H1 (cell line): ENCODE measurements around the gene C7orf25. TPM values are rescaled to one million over a fixed set of nuclear protein-coding genes. Genes with fewer than 3 reads are reported as not detected.

Source experiments
- CTCF ChIA-PET: fragments of 300-600 bp; sonication (Branson Sonifier 250); formaldehyde crosslinking; loops from one replicate; lab custom pipeline; 2021; ENCODE audit not compliant: partially characterized antibody; lab: Charles Lee
- POLR2A ChIA-PET: fragments of 300-600 bp; sonication (Branson Sonifier 250); formaldehyde crosslinking; loops from one replicate; lab custom pipeline; 2021; ENCODE audit warnings: inconsistent platforms; ENCODE audit not compliant: partially characterized antibody; lab: Charles Lee
- DNase-seq, 2 experiments: peaks; one replicate each; pipeline versions ENCODE4 v3.0.0 to v3.0.0-alpha.2; 2010 to 2022; ENCODE audit warnings: low spot score in 2 of 2, low read depth in 1 of 2, mixed read lengths in 1 of 2
- FAIRE-seq: peaks from 2 replicates; lab custom pipeline; 2011; peaks lifted over from hg19 to GRCh38; lab: Jason Lieb, UNC
- H2AFZ ChIP-seq: 2 replicates; pipeline ENCODE4 v1.8.1; 2012; ENCODE audit warnings: low read length, inconsistent platforms
- H2AK5ac ChIP-seq: 2 replicates; pipeline ENCODE4 v1.6.1; 2013; ENCODE audit warnings: low read depth, low read length
- H2BK120ac ChIP-seq: replicated peaks from 2 replicates; pipeline ENCODE3; 2013; ENCODE audit warnings: low read depth, low read length, inconsistent platforms
- H2BK12ac ChIP-seq: 2 replicates; pipeline ENCODE4 v1.6.1; 2013; ENCODE audit warnings: low read depth, low read length
- H2BK15ac ChIP-seq: 2 replicates; pipeline ENCODE4 v1.6.1; 2013; ENCODE audit warnings: low read length
- H2BK20ac ChIP-seq: 2 replicates; pipeline ENCODE4 v1.6.1; 2013; ENCODE audit warnings: low read length
- H2BK5ac ChIP-seq: 2 replicates; pipeline ENCODE4 v1.6.1; 2013; ENCODE audit warnings: low read depth, low read length
- H3K14ac ChIP-seq: 2 replicates; pipeline ENCODE4 v1.6.1; 2013; ENCODE audit warnings: inconsistent platforms; ENCODE audit not compliant: insufficient read length
- H3K18ac ChIP-seq: 2 replicates; pipeline ENCODE4 v1.6.1; 2013; ENCODE audit warnings: low read length; ENCODE audit errors: extremely low read depth
- H3K23ac ChIP-seq: 2 replicates; pipeline ENCODE4 v1.6.1; 2013; ENCODE audit warnings: inconsistent platforms; ENCODE audit not compliant: insufficient read length
- H3K23me2 ChIP-seq: 2 replicates; pipeline ENCODE4 v1.6.1; 2013; ENCODE audit warnings: low read depth, low read length
- H3K27ac ChIP-seq: 2 replicates; pipeline ENCODE4 v1.6.1; 2011; ENCODE audit warnings: low read depth, low read length, inconsistent platforms
- H3K27me3 ChIP-seq, 4 experiments: replicated peaks in 1 of 4; 1 replicate in 1 of 4; 2 replicates in 3 of 4; pipeline versions ENCODE4 v1.6.1 to v1.8.1; 2011 to 2013; ENCODE audit warnings: low read length in 3 of 4, mild to moderate bottlenecking in 3 of 4, inconsistent platforms in 2 of 4, mixed read lengths in 2 of 4, moderate library complexity in 1 of 4; ENCODE audit not compliant: control insufficient read depth in 3 of 4, insufficient read depth in 3 of 4; ENCODE audit errors: extremely low read depth in 1 of 4
- H3K36me3 ChIP-seq, 4 experiments: 2 replicates each; pipeline versions ENCODE4 v1.6.1 to v1.8.1; 2011 to 2013; ENCODE audit warnings: mild to moderate bottlenecking in 4 of 4, low read length in 3 of 4, moderate library complexity in 2 of 4, control low read depth in 1 of 4, inconsistent platforms in 1 of 4; ENCODE audit not compliant: insufficient read depth in 4 of 4, control insufficient read depth in 2 of 4
- H3K4ac ChIP-seq: replicated peaks from 2 replicates; pipeline ENCODE3; 2013; ENCODE audit warnings: low read length, low read depth, mixed read lengths, inconsistent platforms; ENCODE audit not compliant: insufficient read length
- H3K4me1 ChIP-seq, 4 experiments: replicated peaks in 1 of 4; 1 replicate in 1 of 4; 2 replicates in 3 of 4; pipeline versions ENCODE4 v1.6.1 to v1.8.1; 2011 to 2013; ENCODE audit warnings: low read length in 3 of 4, inconsistent platforms in 2 of 4, mixed read lengths in 1 of 4; ENCODE audit not compliant: insufficient read depth in 4 of 4, control insufficient read depth in 3 of 4
- H3K4me2 ChIP-seq, 2 experiments: 2 replicates each; pipeline versions ENCODE4 v1.6.1 to v1.8.1; 2011 to 2013; ENCODE audit warnings: low read depth in 2 of 2, low read length in 2 of 2, control low read depth in 1 of 2, inconsistent platforms in 1 of 2, mild to moderate bottlenecking in 1 of 2; ENCODE audit not compliant: insufficient read depth in 1 of 2
- H3K4me3 ChIP-seq, 4 experiments: fragments of 200-600, 300-600 bp in 1 of 4; sonication (generic), shearing (Covaris generic), sonication (Bioruptor Twin) in 1 of 4; 2 replicates each; pipeline versions ENCODE4 v1.5.1 to v1.8.1; 2011 to 2016; ENCODE audit warnings: low read length in 4 of 4, low read depth in 3 of 4, control low read depth in 2 of 4, inconsistent platforms in 2 of 4, mild to moderate bottlenecking in 2 of 4, mixed read lengths in 1 of 4, moderate library complexity in 1 of 4; ENCODE audit not compliant: insufficient read depth in 2 of 4; ENCODE audit errors: extremely low read depth in 1 of 4
- H3K56ac ChIP-seq: replicated peaks from 2 replicates; pipeline ENCODE3; 2013; ENCODE audit warnings: low read depth, mild to moderate bottlenecking, mixed read lengths, low read length, inconsistent platforms; ENCODE audit not compliant: insufficient read length
- H3K79me1 ChIP-seq: 2 replicates; pipeline ENCODE4 v1.6.1; 2013; ENCODE audit warnings: low read depth, low read length, control low read depth
- H3K79me2 ChIP-seq, 2 experiments: 2 replicates each; pipeline versions ENCODE4 v1.6.1 to v1.8.1; 2012 to 2013; ENCODE audit warnings: low read length in 2 of 2, mild to moderate bottlenecking in 2 of 2, inconsistent platforms in 1 of 2; ENCODE audit not compliant: insufficient read depth in 2 of 2, control insufficient read depth in 1 of 2
- H3K9ac ChIP-seq, 4 experiments: replicated peaks in 1 of 4; 1 replicate in 1 of 4; 2 replicates in 3 of 4; pipeline versions ENCODE4 v1.6.1 to v1.8.1; 2011 to 2013; ENCODE audit warnings: low read depth in 3 of 4, low read length in 3 of 4, control low read depth in 2 of 4, mild to moderate bottlenecking in 2 of 4, moderate library complexity in 2 of 4, inconsistent platforms in 1 of 4; ENCODE audit errors: extremely low read depth in 1 of 4
- H3K9me3 ChIP-seq, 2 experiments: 2 replicates each; pipeline versions ENCODE4 v1.6.1 to v1.8.1; 2012 to 2013; ENCODE audit warnings: mild to moderate bottlenecking in 2 of 2, moderate library complexity in 2 of 2, control low read depth in 1 of 2, inconsistent platforms in 1 of 2, low read depth in 1 of 2, low read length in 1 of 2, mixed read lengths in 1 of 2; ENCODE audit not compliant: insufficient read depth in 2 of 2
- H4K20me1 ChIP-seq, 2 experiments: replicated peaks in 1 of 2; 2 replicates each; pipeline versions ENCODE3 to v1.8.1; 2011 to 2013; ENCODE audit warnings: inconsistent platforms in 2 of 2, low read length in 2 of 2, mild to moderate bottlenecking in 1 of 2; ENCODE audit not compliant: insufficient read depth in 2 of 2, control insufficient read depth in 1 of 2
- H4K5ac ChIP-seq: 2 replicates; pipeline ENCODE4 v1.6.1; 2013; ENCODE audit warnings: low read length, low read depth, mixed read lengths, inconsistent platforms; ENCODE audit not compliant: insufficient read length
- H4K8ac ChIP-seq: 2 replicates; pipeline ENCODE4 v1.8.0; 2013; ENCODE audit warnings: mild to moderate bottlenecking, moderate library complexity, low read length, inconsistent platforms; ENCODE audit not compliant: insufficient read depth; ENCODE audit errors: extremely low read depth
- H4K91ac ChIP-seq: replicated peaks from 2 replicates; pipeline ENCODE3; 2013; ENCODE audit warnings: low read length, mixed read lengths, inconsistent platforms; ENCODE audit not compliant: insufficient read length
- CBX8 ChIP-seq: fragments of 300-800, 300-1000 bp; sonication (generic); IDR thresholded peaks from 2 replicates; pipeline ENCODE4 v1.7.1; 2016; ENCODE audit warnings: low read depth, low read length, borderline replicate concordance
- CHD1 ChIP-seq: IDR thresholded peaks from 2 replicates; pipeline ENCODE4 v1.6.1; 2012; ENCODE audit warnings: low read depth, low read length, improper control_type of control experiment
- HDAC6 ChIP-seq: IDR thresholded peaks from one replicate; pipeline ENCODE4 v1.7.1; 2012; ENCODE audit warnings: low read depth, mild to moderate bottlenecking, inconsistent platforms, low read length, moderate library complexity
- KDM1A ChIP-seq: fragments of 200-600, 300-600 bp; sonication (generic); IDR thresholded peaks from 2 replicates; pipeline ENCODE4 v1.7.1; 2016; ENCODE audit warnings: mild to moderate bottlenecking, low read length, borderline replicate concordance
- MAFK ChIP-seq: IDR thresholded peaks from 2 replicates; pipeline ENCODE4 v1.6.1; 2012; ENCODE audit warnings: low read depth, mild to moderate bottlenecking, improper control_type of control experiment, low read length
- RAD21 ChIP-seq, 2 experiments: IDR thresholded peaks in 1 of 2; conservative IDR thresholded peaks in 1 of 2; 2 replicates each; pipeline ENCODE4 v1.6.1; 2011; ENCODE audit warnings: low read depth in 2 of 2, low read length in 2 of 2, improper control_type of control experiment in 1 of 2, inconsistent platforms in 1 of 2, mild to moderate bottlenecking in 1 of 2, moderate library complexity in 1 of 2
- RXRA ChIP-seq: IDR thresholded peaks from 2 replicates; pipeline ENCODE4 v1.6.1; 2011; ENCODE audit warnings: low read depth, mild to moderate bottlenecking, low read length, moderate library complexity; ENCODE audit not compliant: insufficient read depth
- SP4 ChIP-seq: IDR thresholded peaks from 2 replicates; pipeline ENCODE4 v1.6.1; 2012; ENCODE audit warnings: low read length, inconsistent platforms
- SUZ12 ChIP-seq: fragments of 200-600 bp; sonication (generic); IDR thresholded peaks from 2 replicates; pipeline ENCODE4 v1.6.1; 2012; ENCODE audit warnings: mild to moderate bottlenecking, inconsistent platforms, low read length, moderate library complexity, mixed read lengths
- TAF1 ChIP-seq: IDR thresholded peaks from 2 replicates; pipeline ENCODE4 v1.6.1; 2011; ENCODE audit warnings: mild to moderate bottlenecking, low read depth, low read length
- TAF7 ChIP-seq: optimal IDR thresholded peaks from 2 replicates; pipeline ENCODE3; 2011; ENCODE audit warnings: low read depth, mild to moderate bottlenecking, inconsistent platforms, low read length, moderate library complexity, borderline replicate concordance
- WGBS, 2 experiments: shearing (Covaris generic) in 1 of 2; methylation state at CpG; one replicate each; pipeline versions ENCODE4 v1.1.6 to v1.1.7; 2013 to 2015; ENCODE audit warnings: low lambda C conversion rate in 2 of 2, mixed read lengths in 2 of 2, inconsistent platforms in 1 of 2, low coverage in 1 of 2, missing lambda C conversion rate in 1 of 2; ENCODE audit not compliant: insufficient replicate concordance in 2 of 2, insufficient coverage in 1 of 2, insufficient read length in 1 of 2; ENCODE audit errors: extremely low coverage in 1 of 2, missing lambda C conversion rate in 1 of 2; 5-methylcytosine and 5-hydroxymethylcytosine counted together
- polyA plus RNA-seq, 7 experiments: library from polyadenylated mRNA; depleted of rRNA in 3 of 7; stranded (reverse) in 5 of 7; unstranded in 2 of 7; fragments of >200 nt in 5 of 7; fragments of 200-250 nt in 2 of 7; gene quantifications; 1 replicate in 5 of 7; 2 replicates in 1 of 7; 4 replicates in 1 of 7; pipeline versions ENCODE4 v1.2.1 to v1.2.3, GENCODE V29; 2011 to 2013; ENCODE audit warnings: missing spikeins in 2 of 7, mixed read lengths in 2 of 7
- total RNA-seq: library from RNA; stranded (reverse); fragmentation: NEBNext Ultra II Directional; extraction: Animal tissue kit (Norgen Biotek cat#: 25700); gene quantifications from 2 replicates; pipeline ENCODE4 v1.2.1, GENCODE V29; 2021
- TF ChIP-seq, protein P1 (sequence below): IDR thresholded peaks from 2 replicates; pipeline ENCODE4 v1.6.1; 2012; ENCODE audit warnings: inconsistent platforms
- TF ChIP-seq, protein P2 (sequence below): IDR thresholded peaks from 2 replicates; pipeline ENCODE4 v1.6.1; 2012; ENCODE audit warnings: inconsistent platforms

The C7orf25 gene
- total and polyA plus RNA-seq, 2 of the 8 experiments (the other 6 are each of a cell fraction or from before 2014, with no cell fraction given) = 0.70 to 4.5 TPM

GRCh38 chr7:42928754-42929153 lies 16.9 kb upstream of the C7orf25 start:
- Histone ChIP-seq H4K91ac (no peak overlapping the region), H2AFZ (no peak overlapping the region), H3K4me3 (no peak overlapping the region), H4K5ac (no peak overlapping the region), H4K8ac (no peak overlapping the region), H4K20me1 (peaks cover 8 to 9% of the 10 kb centered on the region in 2 experiments), H3K79me2 (peaks cover 32 to 88% of the 10 kb centered on the region in 2 experiments), H3K9ac (no peak overlapping the region), H3K23ac (no peak overlapping the region), H3K4ac (no peak overlapping the region), H3K23me2 (peaks cover 9% of the 10 kb centered on the region; the same call in 1 of the 2 replicates), H2BK15ac (no peak overlapping the region), H3K4me2 (no peak overlapping the region), H3K27ac (no peak overlapping the region), H3K36me3 (peaks cover 15 to 36% (median 29%) of the 10 kb centered on the region in 4 experiments), H3K14ac (no peak overlapping the region), H3K56ac (no peak overlapping the region), H2BK20ac (no peak overlapping the region), H3K79me1 (no peaks in the 10 kb centered on the region), H3K18ac (no peak overlapping the region), H2BK120ac (no peak overlapping the region), H3K27me3 (no peaks in the 10 kb centered on the region), H2AK5ac (no peak overlapping the region), H2BK12ac (no peak overlapping the region), H3K9me3 (no peaks in the 10 kb centered on the region), H3K4me1 (peaks cover 0 to 4% (median 0%) of the 10 kb centered on the region in 4 experiments; a peak in 2 of 7 replicates), H2BK5ac (no peak overlapping the region)
- FAIRE-seq = no peak
- ChIA-PET CTCF (interaction anchor here (1.0 to 2.2 kb wide), 4 partner anchors 13 to 990 kb away, joined by 3 to 10 read pairs (median 4); no protein-coding TSS in a partner anchor), POLR2A (interaction anchor here (0.8 to 13.6 kb wide), 4 partner anchors 13 to 336 kb away, joined by 3 to 112 read pairs (median 5); partner anchors contain the start of gene C7orf25)
- 64% methylated on average over 3 of the region's 3 CpGs; no CpG with 5 or more reads in 1 of the 2 experiments for WGBS, 2 experiments
- DNase-seq = no peak
- no peak for TF ChIP-seq TAF7
- TF ChIP-seq, protein P1, sequence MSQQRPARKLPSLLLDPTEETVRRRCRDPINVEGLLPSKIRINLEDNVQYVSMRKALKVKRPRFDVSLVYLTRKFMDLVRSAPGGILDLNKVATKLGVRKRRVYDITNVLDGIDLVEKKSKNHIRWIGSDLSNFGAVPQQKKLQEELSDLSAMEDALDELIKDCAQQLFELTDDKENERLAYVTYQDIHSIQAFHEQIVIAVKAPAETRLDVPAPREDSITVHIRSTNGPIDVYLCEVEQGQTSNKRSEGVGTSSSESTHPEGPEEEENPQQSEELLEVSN = no peak
- no peak for TF ChIP-seq CBX8
- no peak for TF ChIP-seq SUZ12
- no peak for TF ChIP-seq TAF1
- no peak for TF ChIP-seq KDM1A
- TF ChIP-seq RAD21 (IDR thresholded peaks at IDR 0.05 in 1 of 2, conservative IDR thresholded peaks at IDR 0.05 in 1 of 2; ENCODE audit: low read depth in 2 of 2, low read length in 2 of 2) = no peak
- TF ChIP-seq, protein P2, sequence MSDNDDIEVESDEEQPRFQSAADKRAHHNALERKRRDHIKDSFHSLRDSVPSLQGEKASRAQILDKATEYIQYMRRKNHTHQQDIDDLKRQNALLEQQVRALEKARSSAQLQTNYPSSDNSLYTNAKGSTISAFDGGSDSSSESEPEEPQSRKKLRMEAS = no peak
- TF ChIP-seq SP4 = no peak
- no peak for TF ChIP-seq RXRA
- no peak for TF ChIP-seq HDAC6
- TF ChIP-seq CHD1 = no peak
- no peak for TF ChIP-seq MAFK
